K562 (cell line): ENCODE data around the gene MN1.

Experiments used
- FOXA1 ChIP-seq: fragments of 450-650 bp; IDR thresholded peaks from 2 replicates; pipeline ENCODE4 v1.6.1; 2016; ENCODE audit warnings: mild to moderate bottlenecking, borderline replicate concordance
- FOXK1 ChIP-seq: sonication (generic); formaldehyde crosslinking; IDR thresholded peaks from 2 replicates; pipeline ENCODE4 v1.8.0; 2022; ENCODE audit warnings: missing genetic modification reagents, mild to moderate bottlenecking, borderline replicate concordance
- HBP1 ChIP-seq: fragments of 450-650 bp; formaldehyde crosslinking; IDR thresholded peaks from 2 replicates; pipeline ENCODE4 v1.4.0; 2022; ENCODE audit warnings: missing genetic modification characterization
- MYC ChIP-seq, 2 experiments: fragments of 250-450 bp in 1 of 2; sonication (Bioruptor Pico) in 1 of 2; IDR thresholded peaks; 2 replicates each; pipeline versions ENCODE4 v1.5.1 to v1.6.1; 2012 to 2021; ENCODE audit warnings: low read depth in 2 of 2, borderline replicate concordance in 1 of 2, improper control_type of control experiment in 1 of 2, low read length in 1 of 2, mild to moderate bottlenecking in 1 of 2, moderate library complexity in 1 of 2
- RAD51 ChIP-seq: fragments of 450-650 bp; IDR thresholded peaks from 2 replicates; pipeline ENCODE4 v1.7.1; 2016; ENCODE audit warnings: low read depth, mild to moderate bottlenecking, borderline replicate concordance
- RBM39 ChIP-seq: fragments of 200-400 bp; formaldehyde crosslinking; optimal IDR thresholded peaks from 2 replicates; pipeline ENCODE3; 2018; ENCODE audit warnings: low read depth, low read length
- ZNF507 ChIP-seq: conservative IDR thresholded peaks from 2 replicates; pipeline ENCODE4 v1.6.1; 2017; ENCODE audit warnings: missing genetic modification characterization, missing compliant biosample characterization
- TF ChIP-seq, protein P1 (sequence below): IDR thresholded peaks from 3 replicates; pipeline ENCODE4 v1.6.1; 2011; ENCODE audit warnings: borderline replicate concordance, mild to moderate bottlenecking; ENCODE audit not compliant: insufficient read length, insufficient read depth

- no peak for TF ChIP-seq RBM39
- TF ChIP-seq ZNF507 (tag) = no peak
- TF ChIP-seq FOXA1 = no peak
- TF ChIP-seq, protein P1, sequence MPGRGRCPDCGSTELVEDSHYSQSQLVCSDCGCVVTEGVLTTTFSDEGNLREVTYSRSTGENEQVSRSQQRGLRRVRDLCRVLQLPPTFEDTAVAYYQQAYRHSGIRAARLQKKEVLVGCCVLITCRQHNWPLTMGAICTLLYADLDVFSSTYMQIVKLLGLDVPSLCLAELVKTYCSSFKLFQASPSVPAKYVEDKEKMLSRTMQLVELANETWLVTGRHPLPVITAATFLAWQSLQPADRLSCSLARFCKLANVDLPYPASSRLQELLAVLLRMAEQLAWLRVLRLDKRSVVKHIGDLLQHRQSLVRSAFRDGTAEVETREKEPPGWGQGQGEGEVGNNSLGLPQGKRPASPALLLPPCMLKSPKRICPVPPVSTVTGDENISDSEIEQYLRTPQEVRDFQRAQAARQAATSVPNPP = no peak
- TF ChIP-seq MYC (IDR thresholded peaks at IDR 0.05; ENCODE audit: low read depth, low read length) = no peak
- no peak for TF ChIP-seq MYC (CRISPR knock-in tag; IDR thresholded peaks at IDR 0.05; ENCODE audit: borderline replicate concordance, low read depth)
- no peak for TF ChIP-seq RAD51
- TF ChIP-seq HBP1 = no peak
- TF ChIP-seq FOXK1 (CRISPR knock-in tag) = no peak
These were observed 12.9 kb downstream of the MN1 start for GRCh38 chr22:27788500-27789288.
